Gastroesophageal sphincter (tissue), 4 donors: ENCODE measurements around the gene DNAH11. TPM values are rescaled to one million over a fixed set of nuclear protein-coding genes. Genes with fewer than 3 reads are reported as not detected.

ENCODE experiments used
- ATAC-seq: fragments of 150-250 bp; one replicate; pipeline ENCODE4 v1.9.1; 2016; ENCODE audit warnings: mild to moderate bottlenecking, moderate library complexity
- H3K27ac ChIP-seq, 4 donors: fragments of 200-600 bp; sonication (generic) in 3 of 4; 1 replicate in 3 of 4; 2 replicates in 1 of 4; pipeline ENCODE4 v1.5.1; 2016 to 2019
- H3K27me3 ChIP-seq: fragments of 200-600 bp; sonication (generic); one replicate; pipeline ENCODE4 v1.5.1; 2019
- H3K36me3 ChIP-seq, 2 donors: fragments of 200-600 bp; sonication (generic); one replicate each; pipeline ENCODE4 v1.5.1; 2019; ENCODE audit warnings: control low read depth in 1 of 2
- H3K4me1 ChIP-seq, 3 donors: fragments of 200-600 bp; sonication (generic); 1 replicate in 2 of 3; 2 replicates in 1 of 3; pipeline ENCODE4 v1.5.1; 2016 to 2019; ENCODE audit warnings: control low read depth in 2 of 3
- H3K4me3 ChIP-seq, 2 donors: fragments of 200-600 bp; sonication (generic); one replicate each; pipeline ENCODE4 v1.5.1; 2019; ENCODE audit warnings: mild to moderate bottlenecking in 1 of 2, moderate library complexity in 1 of 2
- H3K9me3 ChIP-seq, 3 donors: fragments of 200-600 bp; sonication (generic); one replicate each; pipeline ENCODE4 v1.5.1; 2017 to 2019; ENCODE audit warnings: control low read depth in 2 of 3
- EP300 ChIP-seq: sonication (generic); formaldehyde crosslinking; IDR thresholded peaks from one replicate; pipeline ENCODE4 v1.6.1; 2017; ENCODE audit warnings: antibody characterized with exemption, mild to moderate bottlenecking
- POLR2A ChIP-seq, 2 donors: fragments of 450-650 bp; IDR thresholded peaks; one replicate each; pipeline ENCODE4 v1.6.1; 2017; ENCODE audit warnings: antibody characterized with exemption in 2 of 2, mild to moderate bottlenecking in 2 of 2, moderate library complexity in 1 of 2
- POLR2AphosphoS5 ChIP-seq: sonication (generic); formaldehyde crosslinking; IDR thresholded peaks from one replicate; pipeline ENCODE4 v1.6.1; 2017; ENCODE audit warnings: antibody characterized with exemption
- WGBS, 2 donors: methylation state at CpG; one replicate each; pipeline ENCODE4 v1.1.5; 2018; ENCODE audit warnings: low coverage in 1 of 2; 5-methylcytosine and 5-hydroxymethylcytosine counted together
- total RNA-seq, 4 donors: library from RNA; depleted of rRNA; stranded (reverse); fragments of >200 nt; gene quantifications; one replicate each; pipeline ENCODE4 v1.1.0, GENCODE V29; 2016
- TF ChIP-seq, protein P1 (sequence below), 4 experiments: fragments of 200-600 bp in 2 of 4; fragments of 450-650 bp in 2 of 4; sonication (generic) in 1 of 4; IDR thresholded peaks; one replicate each; pipeline ENCODE4 v1.5.1; 2017 to 2019; ENCODE audit warnings: antibody characterized with exemption in 4 of 4, mild to moderate bottlenecking in 2 of 4, moderate library complexity in 2 of 4

The DNAH11 gene
- total RNA-seq, 4 donors from 2014 or later, result 6.9 to 31.8 (median 10.4) TPM

DNA sequence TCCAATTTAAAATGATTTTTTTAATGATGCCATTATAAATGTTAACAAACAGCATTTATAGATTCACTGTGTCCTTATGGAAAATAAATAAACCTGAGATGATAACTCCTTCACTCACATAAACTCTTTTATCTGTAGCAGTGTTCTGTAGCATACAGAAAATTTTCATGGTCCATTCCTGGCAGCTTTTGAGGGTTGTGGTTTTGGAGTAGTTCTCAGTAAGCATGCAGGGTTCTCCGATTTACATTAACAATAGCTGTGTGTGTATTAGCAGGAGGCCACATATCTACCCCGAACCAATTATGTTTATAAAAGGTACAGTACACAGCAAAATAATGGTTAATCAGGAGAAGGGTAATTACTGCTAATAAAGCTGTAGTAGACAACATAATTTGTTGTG lies 240.2 kb downstream of the DNAH11 start:
- 56 to 85% methylated on average over 2 of the region's 2 CpGs for WGBS, 2 donors
- Histone ChIP-seq H3K36me3 (no peaks in the 10 kb centered on the region), H3K27me3 (no peaks in the 10 kb centered on the region), H3K9me3 (no peaks in the 10 kb centered on the region), H3K4me3 (no peak overlapping the region), H3K4me1 (peaks cover 0 to 4% (median 0%) of the 10 kb centered on the region in 3 donors), H3K27ac (no peak overlapping the region)
- no peak for TF ChIP-seq POLR2AphosphoS5
- no peak for TF ChIP-seq EP300
- TF ChIP-seq, protein P1, sequence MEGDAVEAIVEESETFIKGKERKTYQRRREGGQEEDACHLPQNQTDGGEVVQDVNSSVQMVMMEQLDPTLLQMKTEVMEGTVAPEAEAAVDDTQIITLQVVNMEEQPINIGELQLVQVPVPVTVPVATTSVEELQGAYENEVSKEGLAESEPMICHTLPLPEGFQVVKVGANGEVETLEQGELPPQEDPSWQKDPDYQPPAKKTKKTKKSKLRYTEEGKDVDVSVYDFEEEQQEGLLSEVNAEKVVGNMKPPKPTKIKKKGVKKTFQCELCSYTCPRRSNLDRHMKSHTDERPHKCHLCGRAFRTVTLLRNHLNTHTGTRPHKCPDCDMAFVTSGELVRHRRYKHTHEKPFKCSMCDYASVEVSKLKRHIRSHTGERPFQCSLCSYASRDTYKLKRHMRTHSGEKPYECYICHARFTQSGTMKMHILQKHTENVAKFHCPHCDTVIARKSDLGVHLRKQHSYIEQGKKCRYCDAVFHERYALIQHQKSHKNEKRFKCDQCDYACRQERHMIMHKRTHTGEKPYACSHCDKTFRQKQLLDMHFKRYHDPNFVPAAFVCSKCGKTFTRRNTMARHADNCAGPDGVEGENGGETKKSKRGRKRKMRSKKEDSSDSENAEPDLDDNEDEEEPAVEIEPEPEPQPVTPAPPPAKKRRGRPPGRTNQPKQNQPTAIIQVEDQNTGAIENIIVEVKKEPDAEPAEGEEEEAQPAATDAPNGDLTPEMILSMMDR (IDR thresholded peaks at IDR 0.05), result no peak
- no peak for TF ChIP-seq POLR2A (IDR thresholded peaks at IDR 0.05)
- no peak for ATAC-seq

DNA sequence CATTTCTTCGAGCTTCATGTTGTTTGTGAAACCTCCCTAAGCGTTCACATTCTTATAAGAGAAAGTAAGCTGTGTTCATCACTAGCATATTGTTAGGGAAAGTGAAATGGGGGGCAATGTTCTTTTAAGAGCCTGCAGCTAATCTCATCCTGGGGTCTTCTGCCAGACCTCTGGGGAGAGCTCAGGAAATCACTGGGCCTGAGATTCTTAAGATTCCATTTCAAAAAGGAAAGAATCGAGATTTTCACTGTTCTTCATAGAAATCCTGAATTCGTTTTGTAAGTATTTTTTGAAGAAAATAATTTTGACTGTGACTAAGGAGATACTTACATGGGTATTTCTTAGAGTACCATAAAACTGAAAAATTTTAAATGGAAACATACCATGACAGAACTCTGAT lies 242.2 kb downstream of the DNAH11 start:
- Histone ChIP-seq H3K27ac (no peak overlapping the region), H3K4me3 (no peak overlapping the region), H3K27me3 (no peaks in the 10 kb centered on the region), H3K36me3 (peaks cover 0 to 7% of the 10 kb centered on the region in 2 donors), H3K9me3 (no peaks in the 10 kb centered on the region), H3K4me1 (no peaks in the 10 kb centered on the region)
- WGBS, 2 donors, result 69 to 81% methylated on average over 4 of the region's 4 CpGs
- ATAC-seq, result no peak
- TF ChIP-seq POLR2A (IDR thresholded peaks at IDR 0.05), result no peak
- TF ChIP-seq POLR2AphosphoS5, result no peak
- TF ChIP-seq EP300, result no peak
- TF ChIP-seq, protein P1 (IDR thresholded peaks at IDR 0.05), result no peak

DNA sequence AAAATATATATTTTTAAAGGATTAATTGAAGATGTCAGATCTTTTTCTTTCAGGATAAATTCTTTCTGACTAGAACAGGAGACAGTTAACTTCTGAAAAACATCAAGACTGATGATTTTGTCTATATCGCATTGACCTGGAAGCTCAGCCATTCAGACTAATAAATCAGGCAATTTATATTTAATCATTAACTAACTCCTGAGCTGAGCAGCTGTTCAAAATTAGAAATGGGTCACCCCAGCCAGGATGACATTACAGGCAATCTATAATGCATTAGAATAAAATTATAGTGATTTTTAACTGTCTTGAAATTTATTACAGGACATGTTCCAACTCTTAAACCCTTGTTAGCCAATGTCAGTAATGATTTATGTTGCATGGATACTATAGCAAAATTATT lies 263.0 kb downstream of the DNAH11 start:
- no peak for ATAC-seq
- Histone ChIP-seq H3K36me3 (peaks cover 0 to 6% of the 10 kb centered on the region in 2 donors), H3K27ac (no peak overlapping the region), H3K4me3 (no peak overlapping the region), H3K9me3 (no peaks in the 10 kb centered on the region), H3K27me3 (no peaks in the 10 kb centered on the region), H3K4me1 (no peaks in the 10 kb centered on the region)
- 62 to 81% methylated on average over 1 of the region's 1 CpG for WGBS, 2 donors
- TF ChIP-seq, protein P1 (IDR thresholded peaks at IDR 0.05), result no peak
- no peak for TF ChIP-seq POLR2A (IDR thresholded peaks at IDR 0.05)
- TF ChIP-seq POLR2AphosphoS5, result no peak
- TF ChIP-seq EP300, result no peak

DNA sequence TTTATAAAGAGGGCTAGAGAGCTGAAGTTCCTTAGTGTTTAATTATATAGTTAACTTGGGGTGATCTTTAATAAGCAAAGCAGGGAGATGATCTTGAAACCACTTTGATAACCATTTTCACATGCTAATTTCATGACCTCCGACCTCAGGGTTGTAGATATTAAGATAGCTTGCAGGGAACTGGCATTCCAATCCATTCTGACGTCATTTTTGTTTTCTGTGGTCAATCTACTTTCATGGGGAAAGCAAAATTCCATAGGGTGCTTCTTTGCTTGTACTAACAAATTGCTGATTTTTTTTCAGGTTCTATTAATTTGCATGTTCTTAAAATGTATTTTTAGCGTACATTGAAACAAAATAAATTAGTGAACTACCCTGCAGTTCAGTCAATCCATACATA lies 263.5 kb downstream of the DNAH11 start:
- 65 to 81% methylated on average over 3 of the region's 3 CpGs for WGBS, 2 donors
- TF ChIP-seq EP300 (no peak), POLR2A (IDR thresholded peaks at IDR 0.05) (no peak), POLR2AphosphoS5 (no peak)
- TF ChIP-seq, protein P1 (IDR thresholded peaks at IDR 0.05), result no peak
- Histone ChIP-seq H3K4me1 (no peaks in the 10 kb centered on the region), H3K36me3 (peaks cover 0 to 3% of the 10 kb centered on the region in 2 donors), H3K9me3 (no peaks in the 10 kb centered on the region), H3K27ac (no peak overlapping the region), H3K27me3 (no peaks in the 10 kb centered on the region), H3K4me3 (no peak overlapping the region)
- no peak for ATAC-seq

DNA sequence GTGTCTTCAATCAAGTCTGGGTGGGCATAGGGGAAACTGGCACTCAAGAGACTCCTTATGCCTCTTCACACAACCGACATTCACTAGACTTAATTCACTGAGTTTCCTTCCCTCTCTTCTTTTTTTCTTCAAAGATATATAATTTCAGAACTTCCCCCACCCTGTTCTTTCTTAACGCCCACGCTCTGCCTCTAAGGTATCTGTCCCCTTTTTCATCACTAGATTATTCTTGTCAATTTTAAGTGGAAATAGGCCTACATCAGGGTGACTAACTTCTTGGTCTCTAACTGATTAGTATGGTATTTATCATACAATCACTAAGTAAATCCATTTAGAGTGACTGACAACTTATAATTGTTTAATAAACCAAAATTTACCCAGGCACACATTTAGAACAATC lies 276.2 kb downstream of the DNAH11 start:
- ATAC-seq, result no peak
- Histone ChIP-seq H3K27ac (no peak overlapping the region), H3K27me3 (no peaks in the 10 kb centered on the region), H3K4me3 (no peak overlapping the region), H3K4me1 (no peaks in the 10 kb centered on the region), H3K9me3 (no peaks in the 10 kb centered on the region), H3K36me3 (peaks cover 0 to 8% of the 10 kb centered on the region in 2 donors)
- 84% methylated on average over 2 to 3 of the region's 3 CpGs for WGBS, 2 donors
- TF ChIP-seq POLR2A (IDR thresholded peaks at IDR 0.05) (no peak), POLR2AphosphoS5 (no peak), EP300 (no peak)
- TF ChIP-seq, protein P1 (IDR thresholded peaks at IDR 0.05), result no peak
